Esophagus (tissue), 2 donors: Measurements from ENCODE around the gene KDM3A. TPM values are rescaled to one million over a fixed set of nuclear protein-coding genes. Genes with fewer than 3 reads are reported as not detected.

ENCODE experiments used
- H3K27ac ChIP-seq, 2 donors: one replicate each; pipeline ENCODE4 v1.5.1; 2013; ENCODE audit warnings: low read depth in 2 of 2, mild to moderate bottlenecking in 2 of 2, inconsistent platforms in 1 of 2, low read length in 1 of 2, moderate library complexity in 1 of 2
- H3K27me3 ChIP-seq, 2 donors: one replicate each; pipeline ENCODE4 v1.6.1; 2013; ENCODE audit warnings: low read length in 2 of 2, control low read depth in 1 of 2, mild to moderate bottlenecking in 1 of 2; ENCODE audit not compliant: insufficient read depth in 2 of 2, control insufficient read depth in 1 of 2
- H3K36me3 ChIP-seq, 2 donors: one replicate each; pipeline ENCODE4 v1.6.1; 2013; ENCODE audit warnings: low read length in 1 of 2; ENCODE audit not compliant: control insufficient read depth in 2 of 2, insufficient read depth in 2 of 2
- H3K4me1 ChIP-seq, 2 donors: one replicate each; pipeline ENCODE4 v1.6.1; 2013; ENCODE audit warnings: low read length in 1 of 2; ENCODE audit not compliant: control insufficient read depth in 2 of 2, insufficient read depth in 2 of 2
- H3K4me3 ChIP-seq, 2 donors: one replicate each; pipeline ENCODE4 v1.5.1; 2013; ENCODE audit warnings: low read length in 2 of 2, mild to moderate bottlenecking in 2 of 2, low read depth in 1 of 2, moderate library complexity in 1 of 2
- H3K9me3 ChIP-seq, 2 donors: one replicate each; pipeline ENCODE4 v1.6.1; 2013; ENCODE audit warnings: mild to moderate bottlenecking in 2 of 2, low read depth in 1 of 2, low read length in 1 of 2, moderate library complexity in 1 of 2; ENCODE audit not compliant: control insufficient read depth in 2 of 2, insufficient read depth in 1 of 2
- WGBS, 2 donors: extraction: QIAGEN DNeasy Blood & Tissue Kit; methylation state at CpG; one replicate each; pipeline ENCODE4 v1.1.7; 2013; 5-methylcytosine and 5-hydroxymethylcytosine counted together
- polyA plus RNA-seq, 2 donors: library from polyadenylated mRNA; stranded (reverse); fragments of 200-250 nt; gene quantifications; one replicate each; pipeline ENCODE4 v1.2.3, GENCODE V29; 2013
- donor health status: healthy with polysubstance abuse.
- donor health status: Bipolar disorder and iron deficiency.

The KDM3A gene
- polyA plus RNA-seq, 2 donors = 20.4 to 32.3 TPM

DNA sequence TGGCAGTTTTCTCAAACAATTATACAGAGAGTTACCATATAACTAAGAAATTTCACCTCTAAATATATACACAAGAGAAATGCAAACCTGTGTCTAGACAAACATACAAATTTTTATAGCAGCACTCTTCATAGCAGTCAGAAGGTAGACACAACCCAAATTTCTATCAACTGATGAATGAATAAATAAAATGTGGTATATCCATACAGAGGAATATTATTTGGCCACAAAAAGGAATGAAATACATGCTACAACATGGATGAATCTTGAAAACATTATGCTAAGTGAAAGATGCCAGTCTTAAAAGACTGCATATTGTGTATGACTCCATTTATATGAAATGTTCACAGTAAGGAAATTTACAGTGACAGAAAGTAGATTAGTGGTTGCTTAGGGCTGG is 30.6 kb upstream of the KDM3A start:
- no peaks in the 10 kb centered on the region for H3K36me3 ChIP-seq
- H3K4me3 ChIP-seq = no peak overlapping the region
- H3K27me3 ChIP-seq = no peaks in the 10 kb centered on the region
- H3K9me3 ChIP-seq = no peaks in the 10 kb centered on the region
- no peaks in the 10 kb centered on the region for H3K4me1 ChIP-seq
- no peak overlapping the region for H3K27ac ChIP-seq

DNA sequence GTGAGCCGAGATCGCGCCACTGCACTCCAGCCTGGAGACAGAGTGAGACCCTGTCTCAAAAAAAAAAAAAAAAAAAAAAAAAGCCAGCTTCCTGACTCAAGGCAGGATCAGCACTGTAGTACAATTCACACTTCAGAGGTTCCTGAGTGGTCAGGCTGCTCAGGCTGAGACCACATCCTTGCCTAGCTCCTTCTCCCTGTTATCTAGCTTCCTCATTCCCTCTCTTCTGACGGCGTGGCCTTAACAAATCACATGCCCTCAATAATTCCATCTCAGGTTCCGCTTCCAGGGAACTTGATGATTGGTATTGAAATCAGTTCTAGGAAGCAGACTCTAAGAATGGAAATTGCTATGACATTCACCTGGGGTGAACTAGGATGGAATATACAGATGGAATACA is 29.8 kb upstream of the KDM3A start:
- no peaks in the 10 kb centered on the region for H3K36me3 ChIP-seq
- no peak overlapping the region for H3K27ac ChIP-seq
- H3K27me3 ChIP-seq = no peaks in the 10 kb centered on the region
- no peak overlapping the region for H3K4me3 ChIP-seq
- WGBS, 2 donors = 82 to 90% methylated on average over 6 of the region's 6 CpGs
- H3K9me3 ChIP-seq = no peaks in the 10 kb centered on the region
- H3K4me1 ChIP-seq = no peaks in the 10 kb centered on the region

DNA sequence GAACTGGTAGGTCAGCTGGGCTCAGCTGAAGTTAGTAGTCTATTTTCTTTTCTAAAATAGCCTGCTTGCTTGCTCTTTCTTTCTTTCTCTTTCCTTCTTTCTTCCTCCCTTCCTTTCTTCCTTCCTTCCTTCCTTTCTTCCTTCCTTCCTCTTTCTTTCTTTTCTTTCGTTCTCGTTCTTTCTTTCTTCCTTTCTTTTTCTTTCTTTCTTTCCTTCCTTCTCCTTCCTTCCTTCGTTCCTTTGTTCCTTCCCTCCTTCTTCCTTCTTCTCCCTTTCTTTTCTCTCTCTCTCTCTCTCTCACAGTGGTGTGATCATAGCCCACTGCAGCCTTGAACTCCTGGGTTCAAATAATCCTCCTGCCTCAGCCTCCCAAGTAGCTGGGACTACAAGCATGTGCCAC is 29.2 kb upstream of the KDM3A start:
- H3K36me3 ChIP-seq = no peaks in the 10 kb centered on the region
- no peaks in the 10 kb centered on the region for H3K4me1 ChIP-seq
- no peaks in the 10 kb centered on the region for H3K27me3 ChIP-seq
- H3K4me3 ChIP-seq = no peak overlapping the region
- no peak overlapping the region for H3K27ac ChIP-seq
- WGBS, 2 donors = 84 to 91% methylated on average over 3 of the region's 3 CpGs
- H3K9me3 ChIP-seq = no peaks in the 10 kb centered on the region

DNA sequence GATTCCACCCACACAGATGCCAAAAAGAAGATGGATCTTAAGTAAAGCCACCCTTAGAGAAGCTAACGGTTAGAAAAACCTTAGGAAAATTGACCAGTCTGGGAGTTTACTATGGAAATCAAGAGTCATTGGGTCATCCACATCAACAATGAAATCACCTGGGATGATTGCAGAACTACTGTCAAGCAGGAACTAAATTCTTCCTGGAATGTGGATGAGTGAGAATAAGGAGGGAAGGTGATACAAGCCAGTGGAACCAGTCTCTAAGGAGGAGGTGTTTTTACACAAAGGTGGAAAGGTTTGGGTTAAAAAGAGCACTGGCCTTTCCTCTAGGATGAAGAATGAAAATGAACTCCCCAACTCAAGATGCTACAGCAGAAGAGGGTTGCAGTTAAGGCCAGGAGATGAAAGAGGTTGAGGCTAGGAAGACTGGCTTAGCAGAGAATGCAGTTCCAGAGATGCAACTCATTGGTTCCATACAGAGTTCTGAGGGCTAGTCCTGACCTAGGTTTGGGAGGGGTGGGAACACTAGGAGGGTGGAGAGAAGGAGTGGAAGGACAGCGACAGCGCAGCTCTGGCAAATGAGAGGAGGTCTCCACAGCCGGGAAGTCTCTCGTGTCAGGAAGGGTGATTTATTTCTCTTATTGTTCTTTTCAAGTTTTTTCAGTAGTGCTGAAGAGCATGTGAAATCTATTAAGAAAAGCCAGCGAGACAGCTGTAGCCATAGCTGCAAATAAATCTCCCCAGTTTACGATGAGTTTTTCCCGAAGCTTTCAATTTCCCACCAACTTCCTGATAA is 27.7 kb upstream of the KDM3A start:
- no peak overlapping the region for H3K27ac ChIP-seq
- no peaks in the 10 kb centered on the region for H3K9me3 ChIP-seq
- H3K36me3 ChIP-seq = no peaks in the 10 kb centered on the region
- H3K4me3 ChIP-seq = no peak overlapping the region
- H3K27me3 ChIP-seq = no peaks in the 10 kb centered on the region
- WGBS, 2 donors = 49 to 53% methylated on average over 8 of the region's 8 CpGs
- H3K4me1 ChIP-seq = no peaks in the 10 kb centered on the region

DNA sequence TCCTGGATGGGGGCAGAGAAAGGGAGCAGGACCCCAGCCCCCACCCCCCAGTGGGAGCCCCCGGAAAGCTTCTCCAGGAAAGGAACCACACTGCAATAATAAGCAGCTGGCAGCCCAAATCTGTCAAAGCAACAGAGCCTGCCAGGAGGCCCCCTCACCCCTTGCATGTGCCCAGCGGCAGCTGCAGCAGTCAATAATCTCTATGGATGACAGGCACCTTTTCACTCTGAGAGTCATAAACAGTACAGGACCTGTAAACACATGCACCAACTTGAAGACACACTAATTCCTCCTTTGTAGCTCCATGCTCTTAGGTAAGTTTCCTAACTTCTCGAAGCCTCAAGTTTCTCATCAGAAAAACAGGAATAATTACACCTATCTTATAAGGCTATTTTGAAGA is 26.2 kb upstream of the KDM3A start:
- WGBS, 2 donors = 35 to 53% methylated on average over 3 of the region's 3 CpGs
- H3K4me3 ChIP-seq = no peak overlapping the region
- H3K27ac ChIP-seq = peak overlapping the region in 1 of 2 donors; percentile 7
- H3K27me3 ChIP-seq = no peaks in the 10 kb centered on the region
- no peaks in the 10 kb centered on the region for H3K4me1 ChIP-seq
- no peaks in the 10 kb centered on the region for H3K36me3 ChIP-seq
- H3K9me3 ChIP-seq = no peaks in the 10 kb centered on the region

DNA sequence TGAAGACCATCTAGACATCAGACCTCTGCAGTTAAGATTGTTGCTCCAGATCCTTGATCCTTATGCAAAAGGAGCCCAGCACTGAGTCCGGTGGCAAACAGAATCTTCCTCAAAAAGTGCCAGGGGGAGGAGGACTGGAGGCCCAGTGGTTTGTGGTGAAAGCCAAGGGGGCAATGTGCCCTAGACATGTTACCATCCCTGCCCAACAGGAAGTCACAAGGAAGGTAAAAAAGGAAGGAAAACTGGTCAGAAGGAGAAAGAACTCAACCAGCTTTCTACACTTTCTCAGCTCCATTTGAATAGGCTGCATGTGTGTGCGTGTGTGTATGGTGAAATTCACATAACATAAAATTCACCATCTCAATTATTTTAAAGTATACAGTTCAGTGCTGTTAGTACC is 25.0 kb upstream of the KDM3A start:
- H3K27ac ChIP-seq = no peak overlapping the region
- WGBS, 2 donors = 81 to 86% methylated on average over 2 of the region's 2 CpGs
- no peak overlapping the region for H3K4me3 ChIP-seq
- H3K9me3 ChIP-seq = peaks cover 0 to 2% of the 10 kb centered on the region in 2 donors
- no peaks in the 10 kb centered on the region for H3K36me3 ChIP-seq
- no peaks in the 10 kb centered on the region for H3K4me1 ChIP-seq
- H3K27me3 ChIP-seq = no peaks in the 10 kb centered on the region

DNA sequence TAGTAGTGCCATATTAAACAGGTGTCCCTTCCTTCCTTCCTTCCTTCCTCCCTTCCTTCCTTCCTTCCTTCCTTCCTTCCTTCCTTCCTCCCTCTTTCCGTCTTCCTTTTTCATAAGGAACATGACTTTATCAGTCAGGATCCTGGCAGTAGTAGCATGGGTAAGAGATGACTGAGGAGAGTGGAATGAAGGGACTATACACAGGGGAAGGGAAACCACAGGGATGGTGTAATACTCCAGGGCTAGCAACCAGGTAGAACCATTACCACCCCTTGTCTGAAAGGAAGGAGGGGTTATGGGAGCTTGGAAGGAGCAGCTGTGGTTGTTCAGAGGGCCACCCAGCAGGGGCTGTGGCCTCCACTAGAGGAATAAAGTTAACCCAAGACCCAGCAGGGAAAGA is 23.2 kb upstream of the KDM3A start:
- WGBS, 2 donors = 67 to 86% methylated on average over 1 of the region's 1 CpG
- H3K4me1 ChIP-seq = no peaks in the 10 kb centered on the region
- peaks cover 0 to 2% of the 10 kb centered on the region in 2 donors for H3K9me3 ChIP-seq
- H3K27me3 ChIP-seq = no peaks in the 10 kb centered on the region
- no peak overlapping the region for H3K27ac ChIP-seq
- H3K36me3 ChIP-seq = no peaks in the 10 kb centered on the region
- H3K4me3 ChIP-seq = no peak overlapping the region

DNA sequence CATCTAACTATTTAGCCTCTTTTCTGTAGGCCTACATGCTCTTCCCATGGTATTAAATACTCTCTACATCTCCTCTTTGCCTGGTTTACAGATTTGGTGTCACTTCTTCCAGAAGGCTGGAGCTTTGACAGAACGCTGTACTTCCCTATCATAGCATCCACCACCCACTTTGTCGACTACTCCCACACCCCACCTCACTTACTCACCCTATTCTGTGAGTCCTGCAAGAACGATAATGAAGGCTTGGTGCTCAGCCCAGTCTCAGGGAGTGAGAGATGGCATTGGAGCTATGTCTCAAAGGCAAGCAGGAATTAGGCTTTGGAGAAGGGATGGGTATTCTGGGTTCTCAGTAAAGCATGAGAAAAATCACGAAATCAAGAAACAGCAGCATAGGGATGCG is 20.3 kb upstream of the KDM3A start:
- 86 to 92% methylated on average over 5 of the region's 5 CpGs for WGBS, 2 donors
- Histone ChIP-seq H3K36me3 (no peaks in the 10 kb centered on the region), H3K9me3 (peaks cover 0 to 2% of the 10 kb centered on the region in 2 donors), H3K4me1 (no peaks in the 10 kb centered on the region), H3K27me3 (no peaks in the 10 kb centered on the region), H3K27ac (no peak overlapping the region), H3K4me3 (no peak overlapping the region)

DNA sequence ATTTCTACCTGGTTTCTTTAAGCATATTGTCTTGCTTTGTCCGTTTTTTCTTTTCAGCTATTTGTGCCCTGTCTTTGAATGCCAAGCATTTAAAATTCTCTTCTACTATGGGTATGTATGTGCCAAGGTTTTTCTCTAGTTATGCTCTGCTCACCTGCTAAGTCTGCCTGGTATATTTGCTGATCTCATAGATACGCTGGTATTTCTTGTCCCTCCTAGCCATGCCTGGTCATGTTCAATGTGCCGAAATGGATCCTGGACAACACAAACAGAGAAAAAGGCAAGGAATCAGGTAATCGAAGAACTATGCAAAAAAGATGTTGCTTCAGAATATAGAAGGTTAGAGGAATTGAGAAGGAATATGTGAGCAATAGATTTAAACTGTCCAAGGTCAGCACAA is 14.9 kb upstream of the KDM3A start:
- H3K36me3 ChIP-seq = no peaks in the 10 kb centered on the region
- H3K9me3 ChIP-seq = peaks cover 0 to 5% of the 10 kb centered on the region in 2 donors
- 49 to 56% methylated on average over 4 of the region's 4 CpGs for WGBS, 2 donors

DNA sequence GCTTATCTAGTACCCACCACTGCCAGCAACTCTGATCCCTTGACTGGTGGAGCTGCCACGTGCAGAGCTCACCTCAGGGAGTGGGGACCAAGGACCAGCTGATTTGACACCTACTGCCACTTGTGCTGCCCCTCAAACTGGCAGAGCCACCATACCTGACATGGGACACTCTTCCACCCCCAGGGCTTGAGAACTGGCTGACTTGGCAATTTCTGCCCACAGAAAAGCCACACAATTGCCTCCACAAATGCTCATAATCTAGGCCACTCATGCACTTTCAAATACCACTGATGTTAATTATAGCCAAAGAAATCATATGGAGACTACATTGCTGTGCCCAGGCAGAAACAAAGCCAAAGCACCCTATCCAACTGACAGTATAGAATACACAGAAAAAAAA is 11.8 kb upstream of the KDM3A start:
- H3K27me3 ChIP-seq = no peaks in the 10 kb centered on the region
- H3K36me3 ChIP-seq = no peaks in the 10 kb centered on the region
- H3K9me3 ChIP-seq = peaks cover 0 to 5% of the 10 kb centered on the region in 2 donors
- WGBS, 2 donors = 72 to 76% methylated on average over 1 of the region's 1 CpG
- no peak overlapping the region for H3K27ac ChIP-seq
- no peak overlapping the region for H3K4me3 ChIP-seq
- H3K4me1 ChIP-seq = no peaks in the 10 kb centered on the region

More for the DNA sequence above, 14.9 kb upstream of the KDM3A start:
- H3K4me3 ChIP-seq = no peak overlapping the region
- H3K4me1 ChIP-seq = no peaks in the 10 kb centered on the region
- no peak overlapping the region for H3K27ac ChIP-seq
- no peaks in the 10 kb centered on the region for H3K27me3 ChIP-seq
